Neural cell (in vitro differentiated cells): ENCODE results near the gene IQSEC1.

Source experiments
- CTCF ChIP-seq: fragments of 450-650 bp; IDR thresholded peaks from 2 replicates; pipeline ENCODE4 v1.5.1; 2014; ENCODE audit warnings: antibody characterized with exemption, mild to moderate bottlenecking, moderate library complexity; ENCODE audit not compliant: poor library complexity, severe bottlenecking
- EP300 ChIP-seq: fragments of 450-650 bp; conservative IDR thresholded peaks from 2 replicates; pipeline ENCODE4 v1.6.1; 2014; ENCODE audit warnings: antibody characterized with exemption, mild to moderate bottlenecking, moderate library complexity; ENCODE audit not compliant: poor library complexity, severe bottlenecking
- EZH2 ChIP-seq: fragments of 200-600, 300-800 bp; shearing (Covaris generic), sonication (generic); IDR thresholded peaks from 2 replicates; pipeline ENCODE4 v1.6.1; 2014; ENCODE audit warnings: antibody characterized with exemption, low read length, borderline replicate concordance, mild to moderate bottlenecking; ENCODE audit not compliant: insufficient read depth, poor library complexity, severe bottlenecking
- REST ChIP-seq: IDR thresholded peaks from 2 replicates; pipeline ENCODE4 v1.6.1; 2012; ENCODE audit warnings: borderline replicate concordance
- SMC3 ChIP-seq: fragments of 450-650 bp; conservative IDR thresholded peaks from 2 replicates; pipeline ENCODE4 v1.6.1; 2014; ENCODE audit warnings: antibody characterized with exemption, mild to moderate bottlenecking, moderate library complexity; ENCODE audit not compliant: poor library complexity

GRCh38 chr3:12946649-12947316 lies 126.4 kb downstream of the IQSEC1 start:
- TF ChIP-seq CTCF (no peak), EP300 (no peak), SMC3 (no peak), EZH2 (no peak), REST (no peak)
